Measurements from ENCODE around the gene NXNL2.

NXNL2 gene

GRCh38 chr9:88583901-88584596 is 49.1 kb downstream of the NXNL2 start:
- no peak for TF ChIP-seq CTCF (IDR thresholded peaks at IDR 0.05; ENCODE audit: extremely low read depth, insufficient read depth, missing control alignments)
- in situ Hi-C loops (cut with MboI; ENCODE audit: low pct_unique_long_range_greater_than_20kb, low sequenced_read_pairs, unreplicated experiment): no loop called here
- no peak for DNase-seq (ENCODE audit: low spot score)

GRCh38 chr9:88585426-88585825 is 50.4 kb downstream of the NXNL2 start:
- in situ Hi-C loops (cut with MboI; ENCODE audit: low pct_unique_long_range_greater_than_20kb, low sequenced_read_pairs, unreplicated experiment): no loop called here
- TF ChIP-seq CTCF (IDR thresholded peaks at IDR 0.05; ENCODE audit: extremely low read depth, insufficient read depth, missing control alignments): no peak

GRCh38 chr9:88586452-88586851 is 51.5 kb downstream of the NXNL2 start:
- DNase-seq (ENCODE audit: low spot score): no peak
- TF ChIP-seq CTCF (IDR thresholded peaks at IDR 0.05; ENCODE audit: extremely low read depth, insufficient read depth, missing control alignments): no peak
- in situ Hi-C loops (cut with MboI; ENCODE audit: low pct_unique_long_range_greater_than_20kb, low sequenced_read_pairs, unreplicated experiment): no loop called here

More at GRCh38 chr9:88585426-88585825, 50.4 kb downstream of the NXNL2 start:
- no peak for DNase-seq (ENCODE audit: low spot score)

GRCh38 chr9:88587182-88587581 is 52.2 kb downstream of the NXNL2 start:
- in situ Hi-C loops (cut with MboI; ENCODE audit: low pct_unique_long_range_greater_than_20kb, low sequenced_read_pairs, unreplicated experiment): no loop called here
- no peak for DNase-seq (ENCODE audit: low spot score)
- no peak for TF ChIP-seq CTCF (IDR thresholded peaks at IDR 0.05; ENCODE audit: extremely low read depth, insufficient read depth, missing control alignments)

GRCh38 chr9:88587885-88588649 is 53.1 kb downstream of the NXNL2 start:
- DNase-seq (ENCODE audit: low spot score): no peak
- no peak for TF ChIP-seq CTCF (IDR thresholded peaks at IDR 0.05; ENCODE audit: extremely low read depth, insufficient read depth, missing control alignments)
- in situ Hi-C loops (cut with MboI; ENCODE audit: low pct_unique_long_range_greater_than_20kb, low sequenced_read_pairs, unreplicated experiment): no loop called here

GRCh38 chr9:88589656-88590055 is 54.7 kb downstream of the NXNL2 start:
- in situ Hi-C loops (cut with MboI; ENCODE audit: low pct_unique_long_range_greater_than_20kb, low sequenced_read_pairs, unreplicated experiment): loop anchor here (10.0 kb wide), 1 partner anchor 405 kb away; the partner anchor contains the start of gene S1PR3
- TF ChIP-seq CTCF (IDR thresholded peaks at IDR 0.05; ENCODE audit: extremely low read depth, insufficient read depth, missing control alignments): no peak
- DNase-seq (ENCODE audit: low spot score): no peak
